RWPE2 (cell line): ENCODE data around the gene SELENOP.
A peak's percentile ranks its signal among the peaks of the same experiment; 100 is the strongest.

Source experiments
- ATAC-seq: fragments of 200-7000 bp; cut with Tn5 transposase; 3 replicates; pipeline ENCODE4 v1.9.1; 2021; ENCODE audit warnings: low read depth
- DNase-seq: peaks from one replicate; pipeline ENCODE4 v3.0.0-alpha.2; 2020; ENCODE audit warnings: low spot score
- H3K27ac ChIP-seq: fragments of 450-650 bp; 2 replicates; pipeline ENCODE4 v1.5.1; 2017; ENCODE audit warnings: mild to moderate bottlenecking; ENCODE audit not compliant: poor library complexity, severe bottlenecking
- H3K27me3 ChIP-seq: fragments of 250-450 bp; sonication (Bioruptor Pico); 2 replicates; pipeline ENCODE4 v1.5.1; 2021; ENCODE audit warnings: mild to moderate bottlenecking, moderate library complexity; ENCODE audit not compliant: insufficient read depth, poor library complexity, severe bottlenecking
- H3K36me3 ChIP-seq: fragments of 250-450 bp; sonication (Bioruptor Pico); 2 replicates; pipeline ENCODE4 v1.5.1; 2020; ENCODE audit warnings: low read depth, mild to moderate bottlenecking, moderate library complexity
- H3K4me1 ChIP-seq: fragments of 250-450 bp; sonication (Bioruptor Pico); 2 replicates; pipeline ENCODE4 v1.5.1; 2021; ENCODE audit warnings: mild to moderate bottlenecking, moderate library complexity; ENCODE audit not compliant: insufficient read depth, poor library complexity, severe bottlenecking
- H3K4me3 ChIP-seq: fragments of 250-450 bp; sonication (Bioruptor Pico); 2 replicates; pipeline ENCODE4 v1.5.1; 2021; ENCODE audit warnings: mild to moderate bottlenecking, moderate library complexity; ENCODE audit not compliant: severe bottlenecking
- H3K9me3 ChIP-seq: fragments of 250-450 bp; sonication (Bioruptor Pico); 2 replicates; pipeline ENCODE4 v1.5.1; 2021; ENCODE audit warnings: mild to moderate bottlenecking, moderate library complexity; ENCODE audit not compliant: severe bottlenecking
- TF ChIP-seq, protein P1 (sequence below): fragments of 450-650 bp; IDR thresholded peaks from one replicate; pipeline ENCODE4 v1.5.1; 2017; ENCODE audit warnings: mild to moderate bottlenecking, moderate library complexity; ENCODE audit not compliant: poor library complexity, severe bottlenecking

The SELENOP gene

DNA sequence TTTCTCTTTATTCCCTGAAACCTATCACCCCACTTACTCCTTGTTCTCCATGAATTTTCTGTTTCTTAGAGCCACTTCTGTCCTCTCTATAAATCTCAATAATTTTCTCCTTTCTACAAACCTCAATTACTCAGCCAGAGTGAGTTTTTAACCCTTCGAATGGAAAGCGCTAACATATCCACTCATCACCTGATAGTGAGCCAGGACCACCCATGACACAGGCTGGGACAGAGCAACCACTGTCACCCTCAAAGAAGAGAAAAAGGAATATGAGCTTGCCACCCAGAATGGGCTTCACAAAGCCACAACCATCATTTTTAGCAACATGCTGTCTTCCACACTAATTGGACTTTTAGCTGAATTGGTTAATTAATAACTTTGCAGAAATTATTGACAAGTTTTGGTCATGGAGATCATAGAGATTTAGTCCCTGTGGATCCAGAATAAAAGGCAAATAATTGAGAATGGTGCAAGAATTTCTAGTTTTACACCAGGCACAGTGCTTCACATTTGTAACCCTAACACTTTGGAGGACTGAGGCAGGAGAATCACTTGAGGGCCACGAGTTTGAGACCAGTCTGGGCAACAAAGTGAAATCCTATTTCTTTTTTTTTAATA lies 32.1 kb upstream of the SELENOP start:
- Histone ChIP-seq H3K4me3 (no peak overlapping the region), H3K27ac (no peak overlapping the region)
- no peak for DNase-seq

DNA sequence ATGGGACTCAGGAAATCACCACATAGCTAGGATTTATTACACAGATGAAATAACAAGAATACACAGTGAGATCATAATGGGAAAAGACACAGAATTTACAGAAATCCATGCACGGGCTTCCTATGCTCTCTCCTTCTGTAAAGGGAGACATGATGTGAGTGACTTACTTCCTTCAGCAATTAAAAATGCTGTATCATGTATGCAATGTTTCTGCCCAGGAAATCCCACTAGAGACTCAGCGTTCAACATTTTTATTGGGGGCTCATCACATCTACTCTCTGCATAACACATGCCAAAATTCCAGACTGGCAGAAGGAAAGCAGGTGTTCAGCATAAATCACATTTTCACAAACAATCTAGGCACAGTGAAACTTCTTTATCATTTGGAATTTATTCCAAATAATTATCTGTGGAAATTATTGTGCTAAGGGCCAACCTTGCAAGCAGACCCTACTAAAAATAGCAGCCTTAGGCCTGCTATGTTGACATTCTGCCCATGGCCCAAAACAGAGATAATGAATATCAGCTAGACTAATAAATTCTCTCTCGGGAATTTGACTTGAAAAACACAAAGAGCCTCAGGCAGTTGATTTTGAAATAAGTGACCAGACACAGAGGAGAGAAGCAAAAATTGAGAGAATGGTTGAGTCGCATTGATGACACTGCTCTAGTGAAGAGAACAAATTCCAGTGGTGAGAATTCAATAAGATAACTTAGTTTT lies 31.4 kb upstream of the SELENOP start:
- no peaks in the 10 kb centered on the region for H3K4me1 ChIP-seq
- H3K4me3 ChIP-seq, result no peak overlapping the region
- TF ChIP-seq, protein P1, sequence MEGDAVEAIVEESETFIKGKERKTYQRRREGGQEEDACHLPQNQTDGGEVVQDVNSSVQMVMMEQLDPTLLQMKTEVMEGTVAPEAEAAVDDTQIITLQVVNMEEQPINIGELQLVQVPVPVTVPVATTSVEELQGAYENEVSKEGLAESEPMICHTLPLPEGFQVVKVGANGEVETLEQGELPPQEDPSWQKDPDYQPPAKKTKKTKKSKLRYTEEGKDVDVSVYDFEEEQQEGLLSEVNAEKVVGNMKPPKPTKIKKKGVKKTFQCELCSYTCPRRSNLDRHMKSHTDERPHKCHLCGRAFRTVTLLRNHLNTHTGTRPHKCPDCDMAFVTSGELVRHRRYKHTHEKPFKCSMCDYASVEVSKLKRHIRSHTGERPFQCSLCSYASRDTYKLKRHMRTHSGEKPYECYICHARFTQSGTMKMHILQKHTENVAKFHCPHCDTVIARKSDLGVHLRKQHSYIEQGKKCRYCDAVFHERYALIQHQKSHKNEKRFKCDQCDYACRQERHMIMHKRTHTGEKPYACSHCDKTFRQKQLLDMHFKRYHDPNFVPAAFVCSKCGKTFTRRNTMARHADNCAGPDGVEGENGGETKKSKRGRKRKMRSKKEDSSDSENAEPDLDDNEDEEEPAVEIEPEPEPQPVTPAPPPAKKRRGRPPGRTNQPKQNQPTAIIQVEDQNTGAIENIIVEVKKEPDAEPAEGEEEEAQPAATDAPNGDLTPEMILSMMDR, result no peak
- no peaks in the 10 kb centered on the region for H3K27me3 ChIP-seq
- DNase-seq, result no peak
- ATAC-seq, result no peak
- H3K9me3 ChIP-seq, result no peaks in the 10 kb centered on the region
- H3K36me3 ChIP-seq, result no peaks in the 10 kb centered on the region
- no peak overlapping the region for H3K27ac ChIP-seq

More for the DNA sequence above, 32.1 kb upstream of the SELENOP start:
- no peaks in the 10 kb centered on the region for H3K9me3 ChIP-seq
- no peaks in the 10 kb centered on the region for H3K4me1 ChIP-seq
- H3K27me3 ChIP-seq, result no peaks in the 10 kb centered on the region
- ATAC-seq, result no peak
- TF ChIP-seq, protein P1, result no peak
- no peaks in the 10 kb centered on the region for H3K36me3 ChIP-seq

DNA sequence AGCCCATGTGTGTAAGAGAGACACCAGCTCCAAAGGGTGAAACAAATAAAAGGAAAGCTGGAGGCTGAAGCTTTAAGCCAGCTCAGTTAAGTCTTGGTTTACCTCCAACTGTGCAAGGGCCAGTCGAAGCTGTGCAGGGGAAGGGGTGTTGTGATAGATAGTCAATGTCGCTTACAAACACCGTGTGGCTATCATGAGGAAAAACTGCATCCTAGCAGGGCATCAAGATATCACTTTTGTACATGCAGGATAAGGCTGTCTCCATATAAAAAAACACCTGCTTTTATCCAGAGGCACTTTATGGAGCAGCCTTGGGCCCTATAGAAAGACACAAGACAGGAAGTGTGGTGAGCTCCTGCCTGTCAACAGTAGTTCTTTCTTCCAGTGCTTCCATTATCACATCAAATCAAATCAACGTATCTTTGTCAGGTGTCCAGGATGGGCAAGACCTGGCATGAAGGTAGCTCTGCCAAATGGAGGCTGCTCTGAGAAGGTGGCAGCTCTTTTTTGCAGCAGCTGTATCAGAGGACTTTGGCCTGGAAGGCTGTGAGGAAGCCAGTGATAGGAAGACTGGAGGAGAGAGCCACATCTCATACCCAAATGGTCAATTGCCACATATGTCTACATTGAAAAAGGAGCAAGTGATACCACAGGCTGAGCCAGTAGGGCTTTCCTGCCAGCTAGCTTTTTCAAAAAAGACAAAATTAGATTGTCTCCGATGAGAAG lies 29.3 kb upstream of the SELENOP start:
- ATAC-seq (peak; percentile 14; the same call in 1 of the 3 replicates), DNase-seq (no peak)
- Histone ChIP-seq H3K27me3 (no peaks in the 10 kb centered on the region), H3K4me3 (no peak overlapping the region), H3K9me3 (no peaks in the 10 kb centered on the region), H3K4me1 (no peaks in the 10 kb centered on the region), H3K27ac (no peak overlapping the region), H3K36me3 (no peaks in the 10 kb centered on the region)
- TF ChIP-seq, protein P1, result no peak

DNA sequence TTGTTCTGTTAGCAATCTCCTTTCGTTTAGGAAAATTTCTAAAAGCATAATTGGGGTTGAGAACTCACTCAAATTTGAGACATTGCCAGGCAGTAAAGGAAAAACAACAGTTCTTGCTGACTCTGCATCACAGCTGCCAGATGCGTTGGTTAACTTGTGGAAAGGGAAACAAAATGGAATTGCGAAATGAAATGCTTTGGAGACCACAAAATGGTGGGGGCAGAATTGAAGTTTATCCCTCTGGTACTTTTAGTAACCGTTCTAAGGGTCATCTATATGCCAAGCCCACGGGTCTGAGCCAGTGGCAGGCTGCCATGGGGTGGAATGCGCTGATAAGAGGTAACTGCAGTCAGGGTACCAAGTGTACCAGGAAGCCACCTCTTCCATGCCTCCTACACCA lies 28.6 kb upstream of the SELENOP start:
- H3K9me3 ChIP-seq, result no peaks in the 10 kb centered on the region
- H3K4me1 ChIP-seq, result no peaks in the 10 kb centered on the region
- no peak overlapping the region for H3K27ac ChIP-seq
- TF ChIP-seq, protein P1, result no peak
- no peaks in the 10 kb centered on the region for H3K36me3 ChIP-seq
- DNase-seq (no peak), ATAC-seq (0 out of 3 replicates have a peak, but pooled peaks have one; percentile 27)
- H3K4me3 ChIP-seq, result no peak overlapping the region
- H3K27me3 ChIP-seq, result no peaks in the 10 kb centered on the region
